ENCODE measurements around the gene AOPEP.
A peak's percentile ranks its signal among the peaks of the same experiment; 100 is the strongest.

The AOPEP gene

DNA sequence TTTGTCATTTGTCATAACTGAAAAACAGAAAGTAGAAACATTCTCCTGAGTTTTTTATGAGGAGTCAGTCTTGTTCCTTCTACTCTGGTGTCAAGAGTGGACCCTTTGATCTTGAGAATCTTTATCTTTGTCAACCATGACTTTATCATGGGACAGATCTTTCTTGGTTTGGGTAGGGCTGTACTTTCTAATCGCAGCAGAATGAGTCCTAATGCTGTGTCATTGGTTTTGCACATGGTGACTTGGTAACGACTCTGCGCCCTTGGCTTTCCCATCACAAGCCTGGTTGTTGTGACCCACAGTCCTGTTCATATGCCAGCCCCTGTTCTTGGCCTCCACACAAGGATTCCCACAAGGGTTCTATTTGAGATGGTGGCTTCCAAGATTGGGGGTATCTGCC, 45.6 kb downstream of the AOPEP start:
- no peak for DNase-seq
- TF ChIP-seq CTCF (IDR thresholded peaks at IDR 0.05; ENCODE audit: low read depth, low read length) = no peak
- Histone ChIP-seq H3K9me3 (no peaks in the 10 kb centered on the region), H3K4me1 (peaks cover 34% of the 10 kb centered on the region), H3K36me3 (no peaks in the 10 kb centered on the region; the same call in 1 of the 2 replicates), H3K27me3 (no peaks in the 10 kb centered on the region), H3K4me3 (ENCODE audit: low read depth, low read length) (no peak overlapping the region)

GRCh38 chr9:94772639-94773303, 46.3 kb downstream of the AOPEP start:
- no peak overlapping the region for H3K4me3 ChIP-seq (ENCODE audit: low read depth, low read length)
- no peaks in the 10 kb centered on the region; the same call in 1 of the 2 replicates for H3K36me3 ChIP-seq
- H3K4me1 ChIP-seq = peaks cover 34% of the 10 kb centered on the region
- no peak for TF ChIP-seq CTCF (IDR thresholded peaks at IDR 0.05; ENCODE audit: low read depth, low read length)
- peak; percentile 70 for DNase-seq
- no peaks in the 10 kb centered on the region for H3K27me3 ChIP-seq
- H3K9me3 ChIP-seq = no peaks in the 10 kb centered on the region

- TF ChIP-seq CTCF (IDR thresholded peaks at IDR 0.05; ENCODE audit: low read depth, low read length) = no peak
Measured at GRCh38 chr9:94773655-94774054, 47.2 kb downstream of the AOPEP start.

DNA sequence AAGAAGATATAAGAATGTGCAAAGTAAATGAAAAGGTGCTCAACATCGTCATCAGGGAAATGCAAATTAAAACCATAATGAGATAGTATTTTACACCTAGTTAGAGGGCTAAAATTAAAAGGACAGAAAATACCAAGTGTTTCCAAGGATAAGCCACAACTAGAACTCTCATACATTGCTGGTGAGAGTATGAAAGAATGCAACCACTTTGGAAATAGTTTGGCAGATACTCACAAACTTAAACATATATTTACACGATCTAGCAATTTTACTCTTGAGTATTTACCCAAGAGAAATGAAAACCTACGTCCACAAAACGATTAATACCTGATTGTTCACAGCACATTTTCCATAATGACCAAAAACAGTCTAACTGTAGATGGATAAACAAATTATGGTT, 51.5 kb downstream of the AOPEP start:
- H3K27me3 ChIP-seq = no peaks in the 10 kb centered on the region
- TF ChIP-seq CTCF (IDR thresholded peaks at IDR 0.05; ENCODE audit: low read depth, low read length) = no peak
- H3K36me3 ChIP-seq = no peaks in the 10 kb centered on the region
- H3K9me3 ChIP-seq = no peaks in the 10 kb centered on the region
- H3K4me3 ChIP-seq (ENCODE audit: low read depth, low read length) = no peak overlapping the region
- DNase-seq = no peak
- H3K4me1 ChIP-seq = peaks cover 35% of the 10 kb centered on the region

More at GRCh38 chr9:94773655-94774054, 47.2 kb downstream of the AOPEP start:
- no peak overlapping the region for H3K4me3 ChIP-seq (ENCODE audit: low read depth, low read length)
- H3K27me3 ChIP-seq = no peaks in the 10 kb centered on the region
- no peak for DNase-seq
- no peaks in the 10 kb centered on the region for H3K9me3 ChIP-seq
- no peaks in the 10 kb centered on the region; the same call in 1 of the 2 replicates for H3K36me3 ChIP-seq
- peaks cover 34% of the 10 kb centered on the region for H3K4me1 ChIP-seq

DNA sequence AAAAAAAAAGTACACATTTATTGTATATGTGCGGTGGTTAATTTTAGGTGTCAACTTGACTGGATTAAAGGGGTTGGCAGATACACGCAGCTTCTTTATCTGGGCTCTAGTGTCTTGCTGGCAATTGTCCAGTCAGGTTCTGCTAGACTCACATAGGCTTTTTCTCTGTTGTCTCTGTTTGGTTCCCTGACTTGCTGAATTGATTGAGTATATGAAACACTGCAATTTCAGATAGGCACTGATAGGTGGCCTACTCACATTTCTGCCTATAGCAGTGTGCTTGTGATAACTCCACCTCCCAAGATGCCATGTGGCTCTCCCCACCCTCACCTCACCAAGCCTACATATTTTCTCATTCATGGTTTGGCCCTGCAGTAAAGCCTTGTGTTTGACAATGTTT, 52.5 kb downstream of the AOPEP start:
- DNase-seq = no peak
- Histone ChIP-seq H3K4me3 (ENCODE audit: low read depth, low read length) (no peak overlapping the region), H3K4me1 (peaks cover 35% of the 10 kb centered on the region), H3K27me3 (no peaks in the 10 kb centered on the region), H3K36me3 (no peaks in the 10 kb centered on the region), H3K9me3 (no peaks in the 10 kb centered on the region)
- TF ChIP-seq CTCF (IDR thresholded peaks at IDR 0.05; ENCODE audit: low read depth, low read length) = peak; percentile 25

DNA sequence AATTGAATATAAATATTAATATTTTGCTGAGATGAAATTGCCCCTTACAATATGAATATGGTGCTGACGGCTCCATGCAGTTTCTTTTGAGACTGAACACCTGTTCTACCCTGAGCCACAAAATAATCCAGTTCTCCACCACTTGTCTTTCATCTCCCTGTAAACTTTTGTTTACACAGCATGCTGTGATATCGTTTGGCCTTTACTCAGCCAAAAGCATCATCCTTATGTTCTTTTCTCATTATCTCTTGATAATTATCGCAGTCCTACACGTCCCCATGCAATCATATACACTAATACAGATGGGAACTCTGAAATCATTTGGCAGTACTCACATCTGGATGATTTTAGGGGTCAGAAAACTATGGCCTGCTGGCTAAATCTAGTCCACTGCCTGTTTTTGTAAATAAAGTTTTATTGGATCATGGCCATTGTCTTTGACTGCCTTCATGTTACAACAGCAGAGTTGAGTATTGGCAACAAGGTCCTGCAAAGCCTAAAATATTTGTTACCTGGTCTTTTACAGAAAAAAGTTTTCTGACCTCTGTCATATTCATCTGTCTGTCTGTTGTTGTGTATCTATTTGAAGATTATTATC, 53.3 kb downstream of the AOPEP start:
- Histone ChIP-seq H3K4me3 (ENCODE audit: low read depth, low read length) (no peak overlapping the region; the same call in 1 of the 2 replicates), H3K4me1 (peaks cover 30% of the 10 kb centered on the region), H3K27me3 (no peaks in the 10 kb centered on the region), H3K9me3 (no peaks in the 10 kb centered on the region), H3K36me3 (no peaks in the 10 kb centered on the region)
- no peak for DNase-seq
- no peak for TF ChIP-seq CTCF (IDR thresholded peaks at IDR 0.05; ENCODE audit: low read depth, low read length)
